Stimulated activated CD4-positive, alpha-beta T cell treated with anti-CD3 and anti-CD28 coated beads, Interleukin-1b, Interleukin-23, amount 100 ng/mL, for 24 hours (primary cell): ENCODE data around the gene KIAA0232.
"Not testable (repeated sequence)": the region's sequence is repeated elsewhere in the genome, so short reads cannot be mapped to it uniquely, and the experiment has no call there.

Experiments
- DNase-seq, 4 experiments: peaks; one replicate each; pipeline ENCODE4 v3.0.0-alpha.2; 2020; ENCODE audit warnings: low read depth in 4 of 4, low spot score in 1 of 4

Gene KIAA0232

GRCh38 chr4:6877067-6877466 is 94.5 kb downstream of the KIAA0232 start:
- no peak for DNase-seq

GRCh38 chr4:6878451-6879059 is 96.0 kb downstream of the KIAA0232 start:
- no peak for DNase-seq

GRCh38 chr4:6880691-6881090 is 98.2 kb downstream of the KIAA0232 start:
- no peak for DNase-seq

- DNase-seq: no peak
Observed at GRCh38 chr4:6881908-6882307, 99.4 kb downstream of the KIAA0232 start.

- no peak for DNase-seq
Observed at GRCh38 chr4:6884341-6884870, 101.9 kb downstream of the KIAA0232 start.

GRCh38 chr4:6885953-6886557 is 103.5 kb downstream of the KIAA0232 start:
- DNase-seq: no peak

- DNase-seq: no peak
Observed at GRCh38 chr4:6886886-6887285, 104.4 kb downstream of the KIAA0232 start.

GRCh38 chr4:6887591-6888371 is 105.3 kb downstream of the KIAA0232 start:
- no peak for DNase-seq

- DNase-seq: no peak
Observed at GRCh38 chr4:6888506-6889071, 106.1 kb downstream of the KIAA0232 start.

GRCh38 chr4:6889101-6889735 is 106.7 kb downstream of the KIAA0232 start:
- no peak for DNase-seq

GRCh38 chr4:6889736-6890324 is 107.3 kb downstream of the KIAA0232 start:
- DNase-seq: no peak

GRCh38 chr4:6890358-6890757 is 107.8 kb downstream of the KIAA0232 start:
- DNase-seq: no peak

GRCh38 chr4:6890971-6891370 is 108.4 kb downstream of the KIAA0232 start:
- not testable (repeated sequence) for DNase-seq

GRCh38 chr4:6891436-6892170 is 109.1 kb downstream of the KIAA0232 start:
- DNase-seq: no peak

GRCh38 chr4:6892190-6892908 is 109.8 kb downstream of the KIAA0232 start:
- DNase-seq: no peak

- DNase-seq: no peak
Observed at GRCh38 chr4:6892909-6893202, 110.3 kb downstream of the KIAA0232 start.

GRCh38 chr4:6893449-6894085 is 111.0 kb downstream of the KIAA0232 start:
- DNase-seq: no peak

- no peak for DNase-seq
Observed at GRCh38 chr4:6894086-6894478, 111.6 kb downstream of the KIAA0232 start.
